Psoas muscle (tissue), 8 donors: ENCODE data around the gene MSX1. TPM values are rescaled to one million over a fixed set of nuclear protein-coding genes. Genes with fewer than 3 reads are reported as not detected.

ENCODE experiments used
- ATAC-seq, 4 donors: fragments of 200-7000 bp; cut with Tn5 transposase; one replicate each; pipeline ENCODE4 v1.9.1; 2020; ENCODE audit warnings: moderate library complexity in 3 of 4, mild to moderate bottlenecking in 2 of 4
- DNase-seq, 2 donors: peaks; one replicate each; pipeline ENCODE4 v3.0.0-alpha.2; 2020
- H3K27ac ChIP-seq: fragments of 200-600 bp; one replicate; pipeline ENCODE4 v1.8.0; 2022
- H3K27me3 ChIP-seq, 3 donors: fragments of 200-600 bp in 1 of 3; one replicate each; pipeline versions ENCODE4 v1.6.1 to v1.8.0; 2013 to 2022; ENCODE audit warnings: low read length in 2 of 3, mild to moderate bottlenecking in 2 of 3, moderate library complexity in 1 of 3; ENCODE audit not compliant: insufficient read depth in 3 of 3
- H3K36me3 ChIP-seq, 2 donors: fragments of 200-600 bp in 1 of 2; one replicate each; pipeline versions ENCODE4 v1.6.1 to v1.8.0; 2013 to 2022; ENCODE audit warnings: low read depth in 1 of 2, mild to moderate bottlenecking in 1 of 2, moderate library complexity in 1 of 2; ENCODE audit not compliant: insufficient read depth in 1 of 2
- H3K4me1 ChIP-seq: fragments of 200-600 bp; one replicate; pipeline ENCODE4 v1.8.0; 2022
- H3K4me3 ChIP-seq: fragments of 200-600 bp; one replicate; pipeline ENCODE4 v1.8.0; 2022; ENCODE audit warnings: mild to moderate bottlenecking
- H3K9me3 ChIP-seq: fragments of 200-600 bp; one replicate; pipeline ENCODE4 v1.8.0; 2022
- WGBS, 3 donors: extraction: QIAGEN DNeasy Blood & Tissue Kit; methylation state at CpG; one replicate each; pipeline versions ENCODE4 v1.1.6 to v1.1.7; 2013; 5-methylcytosine and 5-hydroxymethylcytosine counted together
- intact Hi-C, 2 donors: fragments of 100-400 bp; cut with DNase I; formaldehyde crosslinking; loops; one replicate each; pipeline versions ENCODE4 v1.11.0 to v1.14.2; 2022
- polyA plus RNA-seq, 3 donors: library from polyadenylated mRNA; stranded (reverse); fragments of 200-250 nt; gene quantifications; one replicate each; pipeline ENCODE4 v1.2.3, GENCODE V29; 2013
- total RNA-seq, 4 donors: library from RNA; stranded (reverse); fragmentation: NEBNext Ultra II Directional in 2 of 4; extraction: Animal tissue kit (Norgen Biotek cat#: 25700) in 2 of 4; gene quantifications; one replicate each; pipeline versions ENCODE4 v1.2.1 to v1.2.4, GENCODE V29; 2021 to 2023
- TF ChIP-seq, protein P1 (sequence below): fragments of 200-600 bp; IDR thresholded peaks from one replicate; pipeline ENCODE4 v1.8.0; 2022; ENCODE audit warnings: antibody characterized with exemption
- donor health status: healthy with polysubstance abuse.
- donor health status: DM: no; HTN: no; CAD: no; lungs with moderate emphysema.
- donor health status: Bipolar disorder and iron deficiency.
- donor health status: healthy.
- donor health status: DM: yes; HTN: yes; CAD: no.
- donor health status: DM: no; HTN: no; CAD: no.
- donor health status: DM: no; HTN: no; CAD: no.
- donor health status: DM: yes; HTN: yes; CAD: no.

MSX1 gene
- total and polyA plus RNA-seq, 7 donors, result 1.1 to 3.7 (median 1.7) TPM

DNA sequence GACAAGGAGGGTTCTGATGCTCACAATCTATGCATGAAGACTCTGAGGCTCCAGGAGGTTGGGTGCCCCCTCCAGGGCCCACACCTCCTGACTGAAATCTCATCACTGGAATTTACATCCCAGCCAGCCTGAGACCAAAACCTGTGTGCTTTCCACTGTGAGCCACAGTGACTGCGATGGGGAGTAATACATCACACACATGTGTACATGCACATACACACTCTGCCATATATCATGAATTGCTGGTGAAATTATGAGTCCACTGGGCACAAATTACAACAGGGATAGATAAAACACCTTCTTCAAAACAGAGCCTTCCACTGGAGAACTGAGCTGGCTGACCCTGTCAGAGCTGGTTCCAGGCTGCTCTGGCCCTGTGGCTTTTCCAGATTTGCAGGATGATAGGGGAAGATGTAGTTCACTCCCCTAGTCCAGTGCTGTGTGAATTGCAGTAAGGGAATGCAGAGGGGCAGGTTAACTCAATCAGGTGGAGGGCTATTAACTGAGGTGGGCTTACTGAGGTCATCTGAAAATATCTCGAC is 35.8 kb upstream of the MSX1 start:
- DNase-seq, result no peak
- no peak overlapping the region for H3K27ac ChIP-seq
- H3K9me3 ChIP-seq, result no peaks in the 10 kb centered on the region
- no peak for ATAC-seq
- H3K4me1 ChIP-seq, result no peaks in the 10 kb centered on the region
- intact Hi-C loops, result no loop called here
- no peak overlapping the region for H3K4me3 ChIP-seq
- no peaks in the 10 kb centered on the region for H3K27me3 ChIP-seq
- 64 to 68% (median 66%) methylated on average over 2 of the region's 2 CpGs for WGBS, 3 donors
- no peaks in the 10 kb centered on the region for H3K36me3 ChIP-seq
- TF ChIP-seq, protein P1, sequence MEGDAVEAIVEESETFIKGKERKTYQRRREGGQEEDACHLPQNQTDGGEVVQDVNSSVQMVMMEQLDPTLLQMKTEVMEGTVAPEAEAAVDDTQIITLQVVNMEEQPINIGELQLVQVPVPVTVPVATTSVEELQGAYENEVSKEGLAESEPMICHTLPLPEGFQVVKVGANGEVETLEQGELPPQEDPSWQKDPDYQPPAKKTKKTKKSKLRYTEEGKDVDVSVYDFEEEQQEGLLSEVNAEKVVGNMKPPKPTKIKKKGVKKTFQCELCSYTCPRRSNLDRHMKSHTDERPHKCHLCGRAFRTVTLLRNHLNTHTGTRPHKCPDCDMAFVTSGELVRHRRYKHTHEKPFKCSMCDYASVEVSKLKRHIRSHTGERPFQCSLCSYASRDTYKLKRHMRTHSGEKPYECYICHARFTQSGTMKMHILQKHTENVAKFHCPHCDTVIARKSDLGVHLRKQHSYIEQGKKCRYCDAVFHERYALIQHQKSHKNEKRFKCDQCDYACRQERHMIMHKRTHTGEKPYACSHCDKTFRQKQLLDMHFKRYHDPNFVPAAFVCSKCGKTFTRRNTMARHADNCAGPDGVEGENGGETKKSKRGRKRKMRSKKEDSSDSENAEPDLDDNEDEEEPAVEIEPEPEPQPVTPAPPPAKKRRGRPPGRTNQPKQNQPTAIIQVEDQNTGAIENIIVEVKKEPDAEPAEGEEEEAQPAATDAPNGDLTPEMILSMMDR, result no peak

DNA sequence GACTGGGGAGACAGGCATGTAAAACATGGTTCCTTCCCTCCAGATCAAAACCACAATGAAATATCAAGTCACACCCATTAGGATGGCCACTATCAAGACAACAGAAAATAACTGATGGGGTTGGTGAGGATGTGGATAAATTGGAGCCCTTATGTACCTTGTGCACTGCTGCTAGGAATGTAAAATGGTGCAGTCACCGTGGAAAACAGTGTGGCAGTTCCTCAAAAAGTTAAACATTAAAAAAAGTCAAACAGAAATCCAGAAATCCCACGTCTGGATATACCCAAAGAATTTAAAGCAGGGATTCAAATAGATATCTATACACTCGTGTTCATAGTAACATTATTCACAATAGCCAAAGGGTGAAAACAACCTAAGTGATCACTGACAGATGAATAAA is 35.2 kb upstream of the MSX1 start:
- intact Hi-C loops, result no loop called here
- TF ChIP-seq, protein P1, result no peak
- ATAC-seq (no peak), DNase-seq (no peak)
- H3K4me1 ChIP-seq, result no peaks in the 10 kb centered on the region
- H3K27me3 ChIP-seq, result peaks cover 0 to 2% (median 0%) of the 10 kb centered on the region in 3 donors
- no peaks in the 10 kb centered on the region for H3K9me3 ChIP-seq
- no peak overlapping the region for H3K4me3 ChIP-seq
- WGBS, 3 donors, result 57 to 63% (median 58%) methylated on average over 3 of the region's 3 CpGs
- H3K36me3 ChIP-seq, result no peaks in the 10 kb centered on the region
- no peak overlapping the region for H3K27ac ChIP-seq

DNA sequence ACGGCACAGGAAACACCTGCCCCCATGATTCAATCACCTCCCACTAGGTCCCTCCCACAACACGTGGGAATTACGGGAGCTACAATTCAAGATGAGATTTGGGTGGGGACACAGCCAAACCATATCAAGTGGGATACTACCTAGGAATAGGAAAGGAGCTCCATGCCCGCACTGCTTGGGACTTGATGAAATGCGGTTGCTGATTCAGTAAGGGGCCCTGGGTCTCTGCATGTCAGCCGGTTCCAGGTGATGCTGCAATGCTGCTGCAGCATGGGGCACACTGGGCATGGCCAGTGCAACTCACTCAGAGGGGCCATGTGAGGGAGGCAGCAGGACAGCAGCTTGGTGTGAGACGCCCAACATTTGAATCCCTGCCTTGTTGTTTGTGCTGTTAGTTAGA is 34.0 kb upstream of the MSX1 start:
- H3K27ac ChIP-seq, result no peak overlapping the region
- TF ChIP-seq, protein P1, result no peak
- no peak for ATAC-seq
- DNase-seq, result no peak
- H3K27me3 ChIP-seq, result peaks cover 0 to 4% (median 0%) of the 10 kb centered on the region in 3 donors
- H3K4me1 ChIP-seq, result no peaks in the 10 kb centered on the region
- H3K36me3 ChIP-seq, result no peaks in the 10 kb centered on the region
- intact Hi-C loops, result no loop called here
- H3K9me3 ChIP-seq, result no peaks in the 10 kb centered on the region
- H3K4me3 ChIP-seq, result no peak overlapping the region
- 72 to 80% (median 74%) methylated on average over 7 of the region's 7 CpGs for WGBS, 3 donors

DNA sequence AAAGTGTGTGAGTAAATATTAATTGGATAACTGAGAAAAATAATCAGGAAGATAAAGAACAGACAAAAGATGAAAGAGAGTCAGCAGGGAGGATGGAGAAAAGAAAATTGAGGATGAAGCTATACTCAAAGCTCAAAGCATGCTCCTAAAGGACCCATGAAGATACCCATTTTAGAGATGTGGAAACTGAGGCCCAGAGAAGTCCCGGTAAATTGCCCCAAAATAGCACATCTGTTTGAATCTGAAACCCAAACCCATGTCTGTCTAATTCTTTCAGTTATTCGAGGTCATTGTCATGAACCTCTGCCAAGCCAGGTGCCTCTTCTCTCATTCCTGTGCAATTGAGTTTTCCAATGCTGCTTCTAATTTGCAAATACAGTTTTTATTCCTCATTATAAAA is 29.6 kb upstream of the MSX1 start:
- intact Hi-C loops, result no loop called here
- peaks cover 0 to 4% (median 0%) of the 10 kb centered on the region in 3 donors for H3K27me3 ChIP-seq
- no peaks in the 10 kb centered on the region for H3K36me3 ChIP-seq
- WGBS, 3 donors, result 69 to 76% (median 71%) methylated on average over 2 of the region's 2 CpGs
- no peaks in the 10 kb centered on the region for H3K4me1 ChIP-seq
- TF ChIP-seq, protein P1, result no peak
- no peak overlapping the region for H3K27ac ChIP-seq
- no peaks in the 10 kb centered on the region for H3K9me3 ChIP-seq
- ATAC-seq, result no peak
- H3K4me3 ChIP-seq, result no peak overlapping the region
- no peak for DNase-seq

DNA sequence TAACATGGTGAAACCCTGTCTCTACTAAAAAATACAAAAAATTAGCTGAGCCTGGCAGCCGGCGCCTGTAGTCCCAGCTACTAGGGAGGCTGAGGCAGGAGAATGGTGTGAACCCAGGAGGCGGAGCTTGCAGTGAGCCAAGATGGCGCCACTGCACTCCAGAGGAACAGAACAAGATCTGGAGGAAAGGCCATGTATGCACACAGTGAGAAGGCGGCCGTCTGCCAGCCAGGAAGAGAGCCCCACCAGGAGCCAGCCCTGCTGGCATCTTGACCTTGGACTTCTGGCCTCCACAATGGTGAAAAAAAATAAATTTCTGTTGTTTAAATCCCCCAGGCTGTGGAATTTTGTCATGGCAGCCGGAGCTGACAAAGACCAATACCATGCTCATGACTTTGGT is 28.2 kb upstream of the MSX1 start:
- intact Hi-C loops, result no loop called here
- 86 to 88% (median 87%) methylated on average over 7 of the region's 7 CpGs for WGBS, 3 donors
- no peak for DNase-seq

More for the DNA sequence above, 28.2 kb upstream of the MSX1 start:
- Histone ChIP-seq H3K4me3 (no peak overlapping the region), H3K27ac (no peak overlapping the region), H3K27me3 (peaks cover 0 to 4% (median 0%) of the 10 kb centered on the region in 3 donors), H3K4me1 (no peaks in the 10 kb centered on the region), H3K9me3 (peaks cover 6% of the 10 kb centered on the region), H3K36me3 (no peaks in the 10 kb centered on the region)
- TF ChIP-seq, protein P1, result no peak
- no peak for ATAC-seq
